CD14-positive monocyte (primary cell): Measurements from ENCODE around the gene CTNND1. TPM values are rescaled to one million over a fixed set of nuclear protein-coding genes. Genes with fewer than 3 reads are reported as not detected.
A peak's percentile ranks its signal among the peaks of the same experiment; 100 is the strongest.

ENCODE experiments used
- DNase-seq, 3 donors: peaks; one replicate each; pipeline ENCODE4 v3.0.0-alpha.2; 2011 to 2022
- H2AFZ ChIP-seq: 2 replicates; pipeline ENCODE4 v1.6.0; 2012; ENCODE audit warnings: mild to moderate bottlenecking, low read depth, low read length, inconsistent platforms; ENCODE audit not compliant: insufficient read depth, poor library complexity, severe bottlenecking
- H3K27ac ChIP-seq, 2 donors: 1 replicate in 1 of 2; 2 replicates in 1 of 2; pipeline ENCODE4 v1.5.1; 2012 to 2013; ENCODE audit warnings: low read length in 2 of 2, control low read depth in 1 of 2, inconsistent platforms in 1 of 2, low read depth in 1 of 2, mild to moderate bottlenecking in 1 of 2
- H3K27me3 ChIP-seq, 2 donors: one replicate each; pipeline versions ENCODE4 v1.6.0 to v1.6.1; 2011 to 2013; ENCODE audit warnings: low read length in 2 of 2; ENCODE audit not compliant: control insufficient read depth in 2 of 2, insufficient read depth in 2 of 2
- H3K36me3 ChIP-seq, 2 donors: replicated peaks in 1 of 2; 1 replicate in 1 of 2; 2 replicates in 1 of 2; pipeline versions ENCODE4 v1.5.1 to v1.6.1; 2012 to 2013; ENCODE audit warnings: low read length in 2 of 2, control low read depth in 1 of 2, inconsistent platforms in 1 of 2, mild to moderate bottlenecking in 1 of 2; ENCODE audit not compliant: insufficient read depth in 2 of 2, control insufficient read depth in 1 of 2
- H3K4me1 ChIP-seq, 2 donors: 1 replicate in 1 of 2; 2 replicates in 1 of 2; pipeline versions ENCODE4 v1.5.1 to v1.6.1; 2012 to 2013; ENCODE audit warnings: low read length in 2 of 2, control low read depth in 1 of 2, inconsistent platforms in 1 of 2, mild to moderate bottlenecking in 1 of 2, moderate library complexity in 1 of 2; ENCODE audit not compliant: insufficient read depth in 2 of 2, control insufficient read depth in 1 of 2
- H3K4me2 ChIP-seq: replicated peaks from 2 replicates; pipeline ENCODE3; 2012; ENCODE audit warnings: low read length, moderate library complexity, mild to moderate bottlenecking; ENCODE audit not compliant: poor library complexity, severe bottlenecking; ENCODE audit errors: extremely low read depth
- H3K4me3 ChIP-seq, 3 experiments: fragments of 200-600 bp in 1 of 3; sonication (generic) in 1 of 3; replicated peaks in 1 of 3; 1 replicate in 2 of 3; 2 replicates in 1 of 3; pipeline ENCODE4 v1.5.1; 2011 to 2013; ENCODE audit warnings: low read length in 3 of 3, mild to moderate bottlenecking in 3 of 3, control low read depth in 2 of 3, low read depth in 2 of 3, inconsistent platforms in 1 of 3, moderate library complexity in 1 of 3
- H3K79me2 ChIP-seq: 2 replicates; pipeline ENCODE4 v1.6.0; 2012; ENCODE audit warnings: mild to moderate bottlenecking, control low read depth, inconsistent platforms, low read length, moderate library complexity; ENCODE audit not compliant: insufficient read depth
- H3K9ac ChIP-seq: 2 replicates; pipeline ENCODE4 v1.6.0; 2017; ENCODE audit warnings: low read length, mild to moderate bottlenecking; ENCODE audit not compliant: insufficient read depth, poor library complexity, severe bottlenecking
- H3K9me3 ChIP-seq, 2 donors: replicated peaks in 1 of 2; 1 replicate in 1 of 2; 2 replicates in 1 of 2; pipeline versions ENCODE4 v1.5.1 to v1.6.1; 2012 to 2013; ENCODE audit warnings: low read length in 2 of 2, control low read depth in 1 of 2; ENCODE audit not compliant: control insufficient read depth in 1 of 2, insufficient read depth in 1 of 2
- H4K20me1 ChIP-seq: 2 replicates; pipeline ENCODE4 v1.6.0; 2012; ENCODE audit warnings: mild to moderate bottlenecking, low read length, control low read depth, moderate library complexity; ENCODE audit not compliant: insufficient read depth
- H3K27ac Mint-ChIP-seq, 7 donors: one replicate each; pipeline ENCODE4 v1.8.0; 2020; ENCODE audit warnings: mild to moderate bottlenecking in 7 of 7, mixed read lengths in 7 of 7, moderate library complexity in 6 of 7, inconsistent platforms in 2 of 7
- H3K27me3 Mint-ChIP-seq, 3 donors: one replicate each; pipeline ENCODE4 v1.8.0; 2021 to 2022; ENCODE audit warnings: low read depth in 3 of 3, mild to moderate bottlenecking in 3 of 3, mixed read lengths in 3 of 3, moderate library complexity in 3 of 3, inconsistent platforms in 1 of 3
- H3K36me3 Mint-ChIP-seq, 2 donors: one replicate each; pipeline ENCODE4 v1.8.0; 2020; ENCODE audit warnings: mixed read lengths in 2 of 2, inconsistent platforms in 1 of 2, mild to moderate bottlenecking in 1 of 2
- H3K4me1 Mint-ChIP-seq: one replicate; pipeline ENCODE4 v1.8.0; 2020; ENCODE audit warnings: mild to moderate bottlenecking, mixed read lengths
- H3K4me3 Mint-ChIP-seq, 2 donors: one replicate each; pipeline ENCODE4 v1.8.0; 2020; ENCODE audit warnings: mild to moderate bottlenecking in 2 of 2, mixed read lengths in 2 of 2, moderate library complexity in 1 of 2
- H3K9me3 Mint-ChIP-seq, 7 donors: one replicate each; pipeline ENCODE4 v1.8.0; 2020 to 2022; ENCODE audit warnings: mixed read lengths in 7 of 7, mild to moderate bottlenecking in 6 of 7, moderate library complexity in 6 of 7, inconsistent platforms in 2 of 7
- CTCF ChIP-seq: fragments of 200-600 bp; IDR thresholded peaks from one replicate; pipeline ENCODE4 v1.8.0; 2022; ENCODE audit warnings: antibody characterized with exemption, mild to moderate bottlenecking
- whole genome bisulfite sequencing: methylation state at CpG from one replicate; pipeline ENCODE4 v1.1.5; 2013; ENCODE audit warnings: missing lambda C conversion rate; ENCODE audit not compliant: insufficient coverage; 5-methylcytosine and 5-hydroxymethylcytosine counted together
- intact Hi-C, 2 donors: fragments of 100-400 bp; cut with micrococcal nuclease; formaldehyde crosslinking; loops; one replicate each; pipeline versions ENCODE4 v1.15.0 to v1.15.1; 2023
- polyA plus RNA-seq, 3 donors: library from polyadenylated mRNA; depleted of rRNA in 1 of 3; unstranded in 2 of 3; stranded (reverse) in 1 of 3; fragments of 300-500 nt in 2 of 3; fragments of >200 nt in 1 of 3; fragmentation: Illumina TruSeq in 2 of 3; gene quantifications; 1 replicate in 2 of 3; 2 replicates in 1 of 3; pipeline ENCODE4 v1.2.3, GENCODE V29; 2012 to 2021

CTNND1 gene
- polyA plus RNA-seq, 3 donors: 10.8 to 36.0 (median 13.7) TPM

- Histone ChIP-seq H3K27ac (peak overlapping the region; percentile 87 to 94), H3K9ac (peak overlapping the region; percentile 72), H3K9me3 (no peaks in the 10 kb centered on the region), H3K4me3 (peak overlapping the region; percentile 25 to 66 (median 26)), H2AFZ (no peak overlapping the region), H3K4me2 (peak overlapping the region; percentile 81), H3K79me2 (peaks cover 47% of the 10 kb centered on the region), H4K20me1 (peaks cover 9% of the 10 kb centered on the region), H3K4me1 (peaks cover 53 to 71% of the 10 kb centered on the region in 2 donors), H3K36me3 (peaks cover 17 to 21% of the 10 kb centered on the region in 2 donors), H3K27me3 (no peaks in the 10 kb centered on the region)
- intact Hi-C loops: loop anchor here in 1 of 2 donors (2.0 to 10.0 kb wide), 3 partner anchors 51 to 783 kb away; partner anchors contain the start of genes LPXN, SELENOH and ZFP91
- peak; percentile 98 to 99 (median 99) for DNase-seq
- peak overlapping the region in 1 of 2 donors; percentile 89 for H3K4me3 Mint-ChIP-seq
- H3K36me3 Mint-ChIP-seq: peaks cover 34% of the 10 kb centered on the region in 2 donors
- TF ChIP-seq CTCF: no peak
- peak overlapping the region; percentile 97 to 99 (median 98) for H3K27ac Mint-ChIP-seq
- H3K27me3 Mint-ChIP-seq: peaks cover 0 to 3% (median 3%) of the 10 kb centered on the region in 3 donors
- WGBS: 0% methylated on average over 6 of the region's 7 CpGs
- H3K9me3 Mint-ChIP-seq: no peaks in the 10 kb centered on the region
- peaks cover 63% of the 10 kb centered on the region for H3K4me1 Mint-ChIP-seq
These were observed 30.5 kb downstream of the CTNND1 start for GRCh38 chr11:57792060-57792541.

DNA sequence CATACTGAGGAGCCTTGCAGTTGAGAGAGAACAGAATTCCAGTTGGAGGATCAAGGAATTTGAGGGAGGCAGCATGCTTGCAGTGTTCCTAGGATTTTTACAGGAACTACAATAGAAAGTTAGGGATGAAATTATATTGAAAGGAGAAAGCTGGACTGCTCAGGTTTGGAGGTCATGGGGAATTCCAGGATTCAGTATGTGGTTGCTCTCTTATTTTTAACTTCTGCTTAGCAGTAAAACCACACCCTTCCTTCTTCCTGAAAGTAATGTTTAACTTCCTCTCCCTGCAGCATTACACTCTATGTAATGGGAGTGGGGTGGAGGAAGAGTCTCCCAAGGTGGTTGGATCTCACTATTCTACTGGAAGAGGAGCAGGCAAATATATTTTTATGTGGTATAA, 31.3 kb downstream of the CTNND1 start:
- Histone ChIP-seq H3K36me3 (peaks cover 17 to 21% of the 10 kb centered on the region in 2 donors), H3K27me3 (no peaks in the 10 kb centered on the region), H3K9ac (peak overlapping the region; percentile 72), H2AFZ (no peak overlapping the region), H3K9me3 (no peaks in the 10 kb centered on the region), H3K4me3 (peak overlapping the region; percentile 25 to 66 (median 26)), H3K4me2 (peak overlapping the region; percentile 81), H3K4me1 (peaks cover 48 to 63% of the 10 kb centered on the region in 2 donors), H3K79me2 (peaks cover 41% of the 10 kb centered on the region), H3K27ac (peak overlapping the region; percentile 87 to 94), H4K20me1 (peaks cover 9% of the 10 kb centered on the region)
- TF ChIP-seq CTCF: no peak
- intact Hi-C loops: loop anchor here in 1 of 2 donors (2.0 to 10.0 kb wide), 3 partner anchors 52 to 782 kb away; partner anchors contain the start of genes LPXN, SELENOH and ZFP91
- Mint-ChIP-seq H3K4me3 (peak overlapping the region; percentile 70 to 89), H3K36me3 (peaks cover 37 to 42% of the 10 kb centered on the region in 2 donors), H3K9me3 (no peaks in the 10 kb centered on the region), H3K4me1 (peaks cover 57% of the 10 kb centered on the region), H3K27ac (peak overlapping the region; percentile 97 to 99 (median 98)), H3K27me3 (peaks cover 0 to 3% (median 3%) of the 10 kb centered on the region in 3 donors)
- DNase-seq: peak; percentile 67 to 94 (median 90)
